SK-N-SH (cell line): ENCODE data around the gene PDGFRA. TPM values are rescaled to one million over a fixed set of nuclear protein-coding genes. Genes with fewer than 3 reads are reported as not detected.

Source experiments
- CTCF ChIA-PET: fragments of 300-600, 350-600 bp; formaldehyde crosslinking; extraction: SDS; loops from one replicate; lab custom pipeline; 2021; lab: Yijun Ruan, JAX
- POLR2A ChIA-PET: fragments of 350-600 bp; sonication (Branson Sonifier 250); formaldehyde crosslinking; extraction: SDS; loops from one replicate; lab custom pipeline; 2020; ENCODE audit warnings: antibody characterized with exemption, inconsistent platforms; lab: Yijun Ruan, JAX
- DNase-seq: peaks from one replicate; pipeline ENCODE4 v3.0.0; 2012
- H2AFZ ChIP-seq: fragments of 200-600 bp; sonication (generic); 2 replicates; pipeline ENCODE4 v1.8.1; 2016; ENCODE audit warnings: antibody characterized with exemption, mild to moderate bottlenecking, low read depth
- H3F3A ChIP-seq: fragments of 200-600 bp; sonication (generic); replicated peaks from 2 replicates; pipeline ENCODE3; 2016; ENCODE audit warnings: antibody characterized with exemption, mild to moderate bottlenecking; ENCODE audit not compliant: insufficient read depth
- H3K27ac ChIP-seq, 2 experiments: fragments of 200-500 bp in 1 of 2; fragments of 200-600 bp in 1 of 2; sonication (Bioruptor generic) in 1 of 2; sonication (generic), shearing (Covaris generic) in 1 of 2; 2 replicates each; pipeline versions ENCODE4 v1.5.1 to v1.6.1; 2014 to 2016; ENCODE audit warnings: low read depth in 2 of 2, inconsistent platforms in 1 of 2, low read length in 1 of 2, mild to moderate bottlenecking in 1 of 2, mixed read lengths in 1 of 2
- H3K27me3 ChIP-seq: fragments of 200-600 bp; sonication (generic), shearing (Covaris generic); 2 replicates; pipeline ENCODE4 v1.6.1; 2016; ENCODE audit warnings: mixed run types; ENCODE audit not compliant: insufficient read depth
- H3K36me3 ChIP-seq, 2 experiments: fragments of 200-500 bp in 1 of 2; fragments of 200-600 bp in 1 of 2; sonication (Bioruptor generic) in 1 of 2; sonication (generic) in 1 of 2; replicated peaks in 1 of 2; 2 replicates each; pipeline versions ENCODE3 to v1.5.1; 2014 to 2016; ENCODE audit warnings: low read length in 1 of 2, mild to moderate bottlenecking in 1 of 2; ENCODE audit not compliant: insufficient read depth in 2 of 2, control insufficient read depth in 1 of 2
- H3K4me1 ChIP-seq, 2 experiments: fragments of 200-500 bp in 1 of 2; fragments of 200-600 bp in 1 of 2; sonication (Bioruptor generic) in 1 of 2; sonication (generic), shearing (Covaris generic) in 1 of 2; 2 replicates each; pipeline versions ENCODE4 v1.5.1 to v1.6.1; 2014 to 2016; ENCODE audit warnings: low read depth in 1 of 2, low read length in 1 of 2, mixed run types in 1 of 2; ENCODE audit not compliant: insufficient read depth in 2 of 2, control insufficient read depth in 1 of 2
- H3K4me2 ChIP-seq: fragments of 200-600 bp; sonication (generic), shearing (Covaris generic); 2 replicates; pipeline ENCODE4 v1.6.1; 2017; ENCODE audit warnings: mixed run types
- H3K4me3 ChIP-seq, 2 experiments: fragments of 200-500 bp in 1 of 2; fragments of 200-600 bp in 1 of 2; sonication (Bioruptor generic) in 1 of 2; sonication (generic), shearing (Covaris generic) in 1 of 2; 2 replicates each; pipeline versions ENCODE4 v1.5.1 to v1.8.1; 2014 to 2016; ENCODE audit warnings: low read depth in 2 of 2, inconsistent platforms in 1 of 2, low read length in 1 of 2, mild to moderate bottlenecking in 1 of 2, mixed read lengths in 1 of 2, moderate library complexity in 1 of 2
- H3K79me2 ChIP-seq: fragments of 200-600 bp; sonication (generic); 2 replicates; pipeline ENCODE4 v1.8.1; 2017; ENCODE audit warnings: mild to moderate bottlenecking; ENCODE audit not compliant: insufficient read depth
- H3K9ac ChIP-seq: fragments of 200-600 bp; sonication (generic); 2 replicates; pipeline ENCODE4 v1.6.1; 2017; ENCODE audit warnings: mixed run types
- H3K9me2 ChIP-seq: fragments of 200-600 bp; sonication (generic); 2 replicates; pipeline ENCODE4 v1.6.1; 2017; ENCODE audit warnings: mixed run types
- H3K9me3 ChIP-seq: fragments of 200-600 bp; sonication (generic); 2 replicates; pipeline ENCODE4 v1.6.1; 2017; ENCODE audit warnings: mixed run types, mild to moderate bottlenecking, moderate library complexity
- H4K20me1 ChIP-seq: fragments of 200-600 bp; sonication (generic); 2 replicates; pipeline ENCODE4 v1.6.1; 2017; ENCODE audit warnings: mild to moderate bottlenecking, mixed run types; ENCODE audit not compliant: insufficient read depth
- ELF1 ChIP-seq: IDR thresholded peaks from 2 replicates; pipeline ENCODE4 v1.4.0; 2012
- EP300 ChIP-seq, 2 experiments: IDR thresholded peaks; 2 replicates each; pipeline versions ENCODE4 v1.4.0 to v1.6.1; 2012; ENCODE audit warnings: borderline replicate concordance in 1 of 2, low read depth in 1 of 2, low read length in 1 of 2
- EZH2phosphoT487 ChIP-seq: fragments of 200-600 bp; sonication (generic); IDR thresholded peaks from 2 replicates; pipeline ENCODE4 v1.6.1; 2017; ENCODE audit warnings: low read depth, mixed run types, mild to moderate bottlenecking, antibody characterized with exemption, moderate library complexity, borderline replicate concordance
- FOSL2 ChIP-seq: IDR thresholded peaks from 2 replicates; pipeline ENCODE4 v1.4.0; 2012; ENCODE audit warnings: low read depth, mild to moderate bottlenecking, moderate library complexity, borderline replicate concordance
- FOXM1 ChIP-seq: IDR thresholded peaks from 2 replicates; pipeline ENCODE4 v1.4.0; 2012; ENCODE audit warnings: low read depth, mild to moderate bottlenecking
- GABPA ChIP-seq: IDR thresholded peaks from 2 replicates; pipeline ENCODE4 v1.4.0; 2012; ENCODE audit warnings: low read depth, mild to moderate bottlenecking
- GATA2 ChIP-seq: sonication (generic); formaldehyde crosslinking; IDR thresholded peaks from 2 replicates; pipeline ENCODE4 v1.5.0; 2020; ENCODE audit warnings: mild to moderate bottlenecking, missing genetic modification reagents
- JUND ChIP-seq: IDR thresholded peaks from 2 replicates; pipeline ENCODE4 v1.4.0; 2012
- MXI1 ChIP-seq: IDR thresholded peaks from 2 replicates; pipeline ENCODE4 v1.6.1; 2012; ENCODE audit warnings: mild to moderate bottlenecking, low read depth, low read length, improper control_type of control experiment
- NFIC ChIP-seq: IDR thresholded peaks from 2 replicates; pipeline ENCODE4 v1.4.0; 2012; ENCODE audit warnings: borderline replicate concordance
- PBX3 ChIP-seq: IDR thresholded peaks from 2 replicates; pipeline ENCODE4; 2012
- REST ChIP-seq: IDR thresholded peaks from 2 replicates; pipeline ENCODE4 v1.6.1; 2012; ENCODE audit warnings: mild to moderate bottlenecking, low read depth, low read length, moderate library complexity
- RFX5 ChIP-seq: IDR thresholded peaks from 2 replicates; pipeline ENCODE4 v1.6.1; 2012; ENCODE audit warnings: mild to moderate bottlenecking, improper control_type of control experiment, low read length
- RXRA ChIP-seq: IDR thresholded peaks from 2 replicates; pipeline ENCODE4 v1.4.0; 2012; ENCODE audit warnings: low read depth, mild to moderate bottlenecking, borderline replicate concordance
- TCF12 ChIP-seq: IDR thresholded peaks from 2 replicates; pipeline ENCODE4 v1.4.0; 2012
- TEAD4 ChIP-seq: IDR thresholded peaks from 2 replicates; pipeline ENCODE4 v1.4.0; 2012; ENCODE audit warnings: mild to moderate bottlenecking, borderline replicate concordance; ENCODE audit not compliant: insufficient read depth
- USF1 ChIP-seq: IDR thresholded peaks from 2 replicates; pipeline ENCODE4 v1.4.0; 2012; ENCODE audit warnings: low read depth, borderline replicate concordance
- USF2 ChIP-seq: fragments of 150-350 bp; IDR thresholded peaks from 2 replicates; pipeline ENCODE4 v1.6.1; 2017; ENCODE audit warnings: antibody characterized with exemption, low read length, low read depth, borderline replicate concordance
- YY1 ChIP-seq: IDR thresholded peaks from 2 replicates; pipeline ENCODE4 v1.4.0; 2012; ENCODE audit warnings: low read depth, mild to moderate bottlenecking
- ZBTB33 ChIP-seq: IDR thresholded peaks from 2 replicates; pipeline ENCODE4 v1.4.0; 2012; ENCODE audit warnings: low read depth, borderline replicate concordance
- polyA plus RNA-seq, 3 experiments: library from polyadenylated mRNA; depleted of rRNA; stranded (reverse); fragments of >200 nt; gene quantifications; 2 replicates each; pipeline ENCODE4 v1.2.3, GENCODE V29; 2012

PDGFRA gene
- polyA plus RNA-seq, 1 of the 3 experiments (the other 2 are of a cell fraction), result 25.3 TPM

- Histone ChIP-seq H3K4me3 (no peak overlapping the region), H3K79me2 (no peaks in the 10 kb centered on the region; the same call in 1 of the 2 replicates), H3K27me3 (no peaks in the 10 kb centered on the region), H4K20me1 (no peaks in the 10 kb centered on the region; the same call in 1 of the 2 replicates), H3K36me3 (peaks cover 55 to 79% of the 10 kb centered on the region in 2 experiments), H3K4me1 (peaks cover 0 to 2% of the 10 kb centered on the region in 2 experiments; a peak in 1 of 4 replicates), H3F3A (no peaks in the 10 kb centered on the region)
- no peak for DNase-seq
- CTCF ChIA-PET, result no interaction called here
- no peak for TF ChIP-seq EZH2phosphoT487
- no peak for TF ChIP-seq FOXM1
- no peak for TF ChIP-seq FOSL2
- no peak for TF ChIP-seq TCF12
- TF ChIP-seq RXRA, result no peak
- TF ChIP-seq USF1, result no peak
- no peak for TF ChIP-seq EP300 (IDR thresholded peaks at IDR 0.05; ENCODE audit: borderline replicate concordance in 1 of 2, low read depth in 1 of 2, low read length in 1 of 2)
- no peak for TF ChIP-seq GABPA
- TF ChIP-seq TEAD4, result no peak
- no peak for TF ChIP-seq JUND
- TF ChIP-seq PBX3, result no peak
- TF ChIP-seq USF2, result no peak
- no peak for TF ChIP-seq NFIC
- no peak for TF ChIP-seq REST
- no peak for TF ChIP-seq ELF1
- no peak for TF ChIP-seq RFX5
- no peak for TF ChIP-seq YY1
- no peak for TF ChIP-seq MXI1
- TF ChIP-seq ZBTB33, result no peak
- TF ChIP-seq GATA2 (CRISPR knock-in tag), result no peak
- TF ChIP-seq, all 33 proteins: peak for 0
- no peak overlapping the region for H3K27ac ChIP-seq
- H3K4me2 ChIP-seq, result no peak overlapping the region
- H3K9me3 ChIP-seq, result no peaks in the 10 kb centered on the region
- POLR2A ChIA-PET, result interaction anchor here (0.6 kb wide), 1 partner anchor 146 kb away, joined by 3 read pairs; no protein-coding TSS in a partner anchor
- no peak overlapping the region for H3K9ac ChIP-seq
- H3K9me2 ChIP-seq, result no peaks in the 10 kb centered on the region
- H2AFZ ChIP-seq, result no peak overlapping the region
Observed at GRCh38 chr4:54271464-54271863, 42.4 kb downstream of the PDGFRA start.
